CD4-positive, alpha-beta T cell treated with Interferon alpha-2 for 1 hour (primary cell): ENCODE data around the gene LDLRAD4.

Source experiments
- DNase-seq, 2 donors: peaks; one replicate each; pipeline ENCODE4 v3.0.0-alpha.2; 2020 to 2022

LDLRAD4 gene

DNA sequence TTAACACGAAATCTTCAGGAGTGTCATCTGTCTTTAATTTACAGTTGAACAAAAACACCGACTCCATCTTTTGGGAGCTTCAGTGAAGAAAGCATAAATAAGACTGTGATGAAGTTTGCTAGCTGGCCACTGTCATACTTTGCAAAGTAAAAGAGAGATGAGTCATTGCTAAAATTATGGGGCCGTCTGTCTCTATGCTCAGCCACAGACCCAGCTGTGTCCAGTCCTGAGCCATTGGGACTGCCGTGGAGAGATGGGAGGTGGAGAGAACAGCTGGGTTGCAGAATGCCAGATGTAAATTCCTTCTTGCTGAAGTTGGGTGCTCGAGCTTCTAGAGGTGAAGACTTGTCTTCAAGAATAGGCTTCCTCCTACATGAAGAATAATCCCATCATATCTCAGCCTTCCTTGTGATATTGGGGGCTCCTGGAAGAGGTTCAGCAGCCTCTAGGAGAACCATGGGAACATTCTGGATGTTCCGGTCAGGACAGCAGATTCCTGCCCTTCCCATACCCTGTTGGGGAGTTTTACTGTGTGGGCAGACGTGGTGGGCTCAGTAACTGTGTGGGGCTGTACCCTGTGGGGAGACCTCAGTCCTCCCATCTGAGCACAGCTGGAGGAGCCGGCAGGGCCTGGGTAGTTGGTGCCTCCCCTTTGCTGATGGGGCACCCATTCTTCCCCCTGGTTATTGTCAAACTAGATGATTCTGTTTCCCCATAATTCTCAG lies 71.1 kb downstream of the LDLRAD4 start:
- no peak for DNase-seq

DNA sequence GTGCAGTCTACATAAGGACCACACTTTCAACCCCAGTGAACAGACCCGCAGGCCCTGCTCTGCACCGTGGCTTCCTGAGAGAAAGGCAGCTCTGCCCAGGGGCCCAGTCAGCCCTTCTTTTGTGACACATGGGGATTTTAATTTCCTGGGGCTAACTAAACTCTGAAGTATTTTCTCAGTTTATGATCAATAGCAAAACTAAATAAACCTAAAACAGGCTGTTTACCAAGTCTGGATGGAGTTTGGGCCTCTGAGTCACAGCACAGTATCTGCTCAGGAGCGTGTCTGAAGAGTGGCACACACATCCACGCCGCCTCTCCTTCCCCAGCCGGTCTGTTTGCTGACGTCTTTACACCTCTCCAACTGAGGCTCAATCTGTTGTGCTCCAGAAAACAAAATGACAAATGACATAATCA lies 72.3 kb downstream of the LDLRAD4 start:
- no peak for DNase-seq

DNA sequence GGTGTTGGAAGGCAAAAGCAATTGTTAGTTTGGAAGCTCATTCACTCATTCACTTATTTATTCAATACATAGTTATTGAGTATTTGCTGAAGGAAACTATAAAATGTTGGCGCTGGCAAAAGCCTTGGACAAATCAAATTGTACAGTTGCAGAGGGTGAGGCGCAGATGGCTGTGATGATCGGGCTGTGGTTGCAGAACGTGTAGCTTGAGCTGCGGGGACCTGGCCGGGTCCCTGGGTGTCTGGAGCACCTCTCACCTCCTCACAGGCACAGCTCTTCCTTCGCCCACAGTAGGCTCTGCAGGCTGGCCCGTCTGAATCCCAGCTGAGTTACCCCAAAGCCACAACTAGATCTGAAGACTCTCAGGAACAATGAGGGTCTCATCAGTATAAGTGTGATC lies 72.7 kb downstream of the LDLRAD4 start:
- DNase-seq = no peak

DNA sequence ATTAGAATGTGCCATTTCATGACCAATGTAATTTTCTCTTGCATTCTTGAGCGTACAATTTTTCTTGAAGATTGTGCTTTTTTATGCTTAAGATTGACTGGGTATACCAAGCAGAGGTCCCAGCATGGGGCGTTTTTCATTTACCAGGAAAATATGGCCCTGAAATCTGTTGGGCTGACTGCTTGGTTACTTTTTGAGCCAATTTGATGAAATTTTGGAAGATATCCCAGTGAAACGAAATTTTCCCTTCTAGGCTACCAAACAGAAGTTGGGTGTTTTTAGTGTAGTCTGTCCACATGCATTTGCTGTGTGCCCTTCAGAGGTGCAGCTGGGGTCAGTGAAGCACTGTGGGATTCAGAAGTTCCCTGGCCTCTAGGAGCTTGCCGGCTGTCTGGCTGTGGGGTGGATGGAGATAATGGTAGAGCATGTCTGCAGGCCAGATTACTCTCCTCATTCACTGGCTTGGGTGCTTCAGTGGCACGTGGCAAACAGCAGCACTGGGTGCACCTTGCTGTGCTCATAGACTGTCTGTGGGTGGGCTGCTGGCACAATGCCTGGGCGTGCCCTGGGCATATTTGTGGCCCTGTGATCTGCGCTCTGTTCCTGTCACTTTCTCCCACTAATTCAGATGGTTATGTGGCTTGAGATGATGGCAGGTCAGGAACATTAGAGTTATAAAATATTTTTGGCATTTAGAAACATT lies 73.3 kb downstream of the LDLRAD4 start:
- no peak for DNase-seq

DNA sequence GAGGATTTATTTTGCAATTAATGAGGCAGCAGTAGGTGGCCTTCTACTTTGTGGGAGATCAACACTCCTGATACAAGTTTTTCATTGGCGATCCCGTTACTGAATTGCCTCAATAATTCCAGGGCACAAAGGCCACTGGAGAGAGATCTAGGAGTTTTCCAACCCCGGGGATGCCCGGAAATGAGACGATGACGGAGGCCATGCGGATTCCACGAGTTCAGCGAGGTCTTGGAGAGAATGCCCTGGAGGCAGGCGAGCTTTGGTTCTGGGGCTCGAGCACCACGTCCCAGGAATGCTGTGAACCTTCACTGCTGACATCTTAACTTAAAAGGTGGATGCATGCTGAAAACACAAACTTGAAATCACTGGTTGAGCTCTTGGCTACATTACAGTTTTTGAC lies 74.2 kb downstream of the LDLRAD4 start:
- DNase-seq = no peak

DNA sequence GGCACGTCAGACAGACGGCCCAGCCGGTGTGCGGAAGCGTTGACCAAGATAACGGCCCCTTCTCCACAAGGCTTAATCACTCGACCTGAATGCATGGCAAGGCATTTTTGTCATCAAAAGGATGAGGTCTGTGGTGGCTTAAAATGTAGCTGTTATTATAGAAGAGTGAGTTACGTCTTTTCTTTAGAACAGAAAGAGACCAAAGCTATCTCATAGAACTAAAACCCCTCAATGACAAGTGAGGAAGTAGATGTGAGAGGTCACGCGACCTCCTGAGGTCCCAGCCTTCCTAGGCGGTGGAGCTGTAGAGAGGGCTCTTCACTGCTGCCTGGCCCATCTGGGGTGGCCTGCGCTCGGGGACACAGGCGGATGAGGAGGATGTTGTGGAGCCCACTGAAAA lies 75.7 kb downstream of the LDLRAD4 start:
- no peak for DNase-seq

DNA sequence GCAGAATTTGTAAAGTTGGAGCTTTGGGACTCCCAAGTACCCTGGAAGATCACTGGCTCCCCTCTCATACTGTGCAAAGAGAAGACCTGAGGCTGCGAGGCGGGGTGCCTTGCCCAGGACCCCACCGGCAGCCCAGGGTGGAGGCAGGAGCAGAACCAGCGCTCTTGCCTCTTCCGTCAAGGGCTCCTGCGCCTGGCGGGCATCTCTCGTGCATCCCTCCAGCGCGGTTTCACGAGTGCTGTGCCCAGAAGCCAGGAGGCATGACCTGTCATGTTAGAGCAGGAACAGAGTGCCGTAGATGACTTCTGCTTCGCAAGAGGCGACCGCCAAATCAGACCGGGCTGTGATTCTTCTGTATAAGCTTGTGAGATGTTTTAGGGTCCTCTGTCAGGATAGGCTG lies 77.3 kb downstream of the LDLRAD4 start:
- no peak for DNase-seq

DNA sequence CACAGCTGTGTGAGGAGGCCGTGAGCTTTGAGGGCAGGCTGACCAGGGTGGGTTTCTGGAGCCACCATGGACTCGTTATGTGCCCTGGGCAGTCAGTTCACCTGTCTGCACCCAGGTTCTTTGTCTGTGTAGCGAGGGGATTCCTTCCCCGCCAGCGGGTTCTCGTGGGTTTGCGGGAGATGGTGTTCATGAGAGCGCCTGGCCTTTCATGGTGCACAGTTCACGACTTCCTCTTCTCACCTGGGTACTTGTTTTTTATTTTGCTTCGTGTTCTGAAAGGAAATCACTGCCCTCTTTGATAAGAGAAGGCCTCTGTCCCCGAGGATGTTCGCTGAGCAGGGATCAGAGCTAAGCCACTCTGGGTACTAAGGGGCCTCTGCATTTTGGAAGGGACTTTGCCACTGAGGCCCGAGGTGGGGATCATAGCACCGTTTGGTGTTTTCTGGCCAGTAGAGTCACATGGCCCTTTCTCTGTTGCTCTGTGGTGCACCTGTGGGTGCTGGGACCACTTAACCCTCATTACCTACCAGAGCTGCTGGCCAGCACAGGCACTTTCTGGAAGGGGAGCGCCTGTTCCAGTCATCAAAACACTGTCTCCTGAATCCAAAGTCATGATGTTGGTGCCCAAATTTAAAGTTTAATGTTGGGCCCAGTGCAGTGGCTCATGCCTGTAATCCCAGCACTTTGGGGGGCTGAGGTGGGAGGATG lies 78.5 kb downstream of the LDLRAD4 start:
- no peak for DNase-seq

DNA sequence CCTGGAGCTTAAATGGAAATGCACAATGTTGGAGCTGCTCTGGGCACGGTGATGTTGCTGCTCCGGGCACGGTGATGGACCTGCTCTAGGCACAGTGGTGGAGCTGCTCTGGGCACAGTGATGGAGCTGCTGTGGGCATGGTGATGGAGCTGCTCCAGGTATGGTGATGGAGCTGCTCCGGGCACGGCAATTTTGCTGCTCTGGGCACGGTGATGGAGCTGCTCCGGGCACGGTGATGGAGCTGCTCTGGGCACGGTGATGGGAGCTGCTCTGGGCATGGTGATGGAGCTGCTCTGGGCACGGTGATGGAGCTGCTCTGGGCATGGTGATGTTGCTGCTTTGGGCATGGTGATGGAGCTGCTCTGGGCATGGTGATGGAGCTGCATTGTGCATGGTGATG lies 79.7 kb downstream of the LDLRAD4 start:
- DNase-seq = no peak

DNA sequence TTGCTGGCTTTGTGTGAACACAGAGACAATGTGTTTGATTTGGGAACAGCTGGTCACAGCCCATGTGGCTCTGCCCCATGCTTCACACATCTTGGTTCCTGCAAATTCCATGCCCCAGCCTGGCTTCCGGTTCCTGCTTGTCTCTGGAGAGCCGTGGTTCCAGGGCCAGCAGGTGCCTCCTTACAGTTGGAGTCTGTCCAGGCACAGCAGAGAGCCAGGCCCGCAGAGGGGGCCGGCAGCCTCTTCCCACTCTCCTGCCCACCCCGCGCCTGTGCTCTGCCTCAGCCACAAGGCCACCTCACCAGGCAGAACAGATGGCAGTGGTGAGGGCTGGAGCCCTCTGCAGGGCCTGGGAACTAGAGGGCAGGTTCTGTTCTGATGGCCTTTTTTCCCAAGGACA lies 81.5 kb downstream of the LDLRAD4 start:
- DNase-seq = no peak

DNA sequence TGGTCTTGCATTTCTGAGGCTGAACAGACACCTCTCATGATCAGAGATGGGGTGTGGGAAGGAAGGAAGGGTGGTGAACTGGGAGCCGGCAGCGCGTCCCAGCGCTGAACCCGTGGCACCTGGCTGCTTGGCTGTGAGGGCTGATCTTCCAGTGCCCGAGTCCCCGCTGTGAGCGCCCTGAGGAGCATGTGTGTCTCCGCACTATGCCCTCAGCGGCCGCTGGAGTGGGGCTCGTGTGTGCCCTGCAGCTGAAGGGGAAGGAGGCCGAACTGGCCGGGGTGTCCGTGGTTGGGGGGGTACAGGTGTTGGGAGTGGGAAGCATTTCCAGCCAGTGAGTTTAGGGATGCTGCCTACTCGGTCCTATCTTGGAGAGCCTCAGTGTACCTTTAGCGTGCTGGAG lies 82.2 kb downstream of the LDLRAD4 start:
- no peak for DNase-seq

DNA sequence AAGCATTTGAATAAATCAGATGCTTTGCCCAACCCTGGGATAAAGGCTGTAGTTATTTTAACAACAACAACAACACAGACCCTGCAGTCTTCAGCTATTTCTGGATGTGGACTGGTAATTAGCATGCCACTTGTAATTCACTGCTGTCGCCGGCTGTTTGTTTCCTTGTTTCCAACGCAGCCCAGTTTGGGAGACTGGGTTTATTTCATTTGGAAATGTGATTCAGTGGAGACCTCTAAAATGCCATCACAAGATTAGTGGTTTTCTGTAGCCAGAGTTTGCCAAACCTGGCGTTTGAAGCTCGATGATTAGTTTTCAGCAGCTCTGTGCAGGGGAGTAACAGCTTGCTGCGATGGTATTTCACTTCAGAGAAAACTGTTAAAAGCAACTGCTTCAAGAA lies 83.5 kb downstream of the LDLRAD4 start:
- no peak for DNase-seq

DNA sequence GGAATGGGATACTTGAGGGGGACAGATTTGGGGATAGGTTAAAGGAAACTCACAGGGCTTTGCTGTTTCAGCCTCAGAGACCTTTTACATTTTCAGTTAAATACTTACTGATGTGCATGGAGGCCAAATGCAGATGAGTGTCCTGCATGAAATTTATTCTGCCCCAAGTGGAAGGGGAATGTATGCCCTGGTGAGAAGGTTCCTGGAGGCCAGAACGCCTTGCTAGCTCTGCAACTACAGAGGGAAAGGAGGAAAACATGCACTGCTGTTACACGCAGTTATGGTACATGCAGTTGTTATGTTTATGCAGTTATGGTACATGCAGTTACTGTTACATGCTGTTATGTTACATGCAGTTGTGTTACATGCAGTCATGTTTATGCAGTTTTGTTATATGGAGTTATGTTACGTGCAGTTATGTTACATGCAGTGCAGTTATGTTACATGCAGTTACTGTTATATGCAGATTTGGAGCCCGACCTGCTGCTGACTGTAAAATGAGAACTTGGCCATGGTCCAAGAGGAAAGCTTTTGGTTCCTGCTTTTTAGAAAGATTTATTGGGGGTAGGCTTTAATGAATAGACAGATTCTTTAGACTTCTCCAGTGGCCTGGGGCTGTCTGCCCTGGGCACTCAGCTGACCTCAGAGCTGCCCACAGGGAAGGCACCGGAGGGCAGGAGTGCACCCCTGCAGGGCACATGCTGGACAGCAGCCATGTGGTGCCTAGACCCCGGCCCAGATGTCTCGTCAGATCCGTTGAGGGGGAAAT lies 84.1 kb downstream of the LDLRAD4 start:
- DNase-seq = no peak

DNA sequence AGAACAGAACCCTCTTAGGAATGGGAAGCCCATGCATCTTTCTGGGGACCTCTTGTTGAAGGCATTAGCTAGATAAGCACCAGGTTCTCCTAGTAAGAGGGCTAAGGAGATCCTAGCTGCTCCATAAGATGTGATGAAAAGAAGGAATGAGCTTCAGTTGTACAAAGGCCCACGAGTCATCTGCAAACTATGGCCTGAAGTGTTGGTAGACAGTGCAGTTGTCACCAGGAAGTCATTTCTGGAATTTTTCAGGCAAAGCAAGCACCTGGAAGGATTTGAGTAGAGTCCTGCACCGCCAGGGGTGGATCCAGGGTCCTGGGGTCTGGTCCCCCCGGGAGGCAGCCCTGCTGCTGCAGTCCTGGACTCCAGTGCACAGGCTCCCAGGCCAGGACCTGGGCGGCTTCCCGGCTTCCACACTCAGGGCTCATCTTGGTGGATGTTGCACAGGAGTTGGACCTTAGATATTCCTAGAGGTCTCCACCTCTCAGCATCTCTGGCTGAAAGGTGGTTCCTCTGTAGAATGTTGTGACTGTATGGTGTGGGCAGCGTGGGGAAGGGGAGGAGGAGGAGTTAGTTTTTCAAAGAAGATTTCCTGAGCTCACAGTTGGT lies 85.3 kb downstream of the LDLRAD4 start:
- no peak for DNase-seq

DNA sequence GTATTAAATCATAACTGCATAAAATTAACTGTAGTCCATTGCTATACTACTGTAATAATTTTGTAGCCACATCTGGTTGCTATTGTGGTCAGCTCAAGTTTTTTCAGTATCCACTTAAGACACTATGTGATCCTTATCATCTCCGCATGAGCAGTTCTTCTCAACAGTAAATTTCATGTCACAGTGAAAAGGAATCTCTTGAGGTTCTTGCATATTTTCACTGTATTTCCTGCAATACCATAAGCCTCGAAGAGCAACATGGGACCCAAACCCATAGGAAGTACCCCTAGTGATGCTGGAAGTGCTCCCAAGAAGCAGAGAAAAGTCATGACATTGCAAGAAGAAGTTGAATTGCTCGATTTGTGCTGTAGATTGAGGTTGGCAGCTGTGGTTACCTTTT lies 86.7 kb downstream of the LDLRAD4 start:
- no peak for DNase-seq

DNA sequence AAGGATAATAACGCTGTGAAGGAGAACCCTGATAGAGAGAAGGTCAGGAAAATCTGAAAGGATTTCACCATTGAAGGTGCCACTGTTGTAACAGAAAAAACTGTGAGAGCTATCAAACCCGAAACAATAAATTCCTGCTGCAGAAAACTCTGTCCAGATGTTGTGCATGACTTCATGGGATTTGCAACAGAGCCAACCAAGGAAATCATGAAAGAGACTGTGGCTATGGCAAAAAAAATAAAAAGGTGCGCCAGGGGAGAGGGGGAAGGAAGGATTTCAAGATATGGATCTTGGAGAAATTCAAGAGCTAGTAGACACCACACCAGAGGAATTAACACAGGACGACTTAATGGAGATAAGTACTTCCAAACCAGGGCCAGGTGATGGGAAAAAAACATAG lies 88.0 kb downstream of the LDLRAD4 start:
- DNase-seq = no peak

DNA sequence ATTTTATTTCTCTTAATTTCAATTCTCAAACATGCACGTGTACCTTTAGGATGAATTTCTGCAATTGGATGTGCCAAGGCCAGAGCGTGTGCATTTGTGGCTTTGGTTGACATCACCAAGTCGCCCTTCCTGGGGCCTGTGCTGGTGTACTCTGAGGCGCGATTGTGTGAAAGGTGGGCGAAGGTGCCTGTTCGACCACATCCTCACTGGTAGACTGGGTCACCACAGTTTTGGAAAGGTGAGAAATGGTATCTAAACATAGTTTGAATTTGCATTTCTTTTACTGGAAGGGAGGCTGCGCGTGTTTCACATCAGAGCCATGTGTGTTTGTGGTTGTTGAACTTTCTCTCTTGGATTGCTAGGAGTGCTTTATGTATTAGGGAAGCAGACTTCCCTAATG lies 89.8 kb downstream of the LDLRAD4 start:
- no peak for DNase-seq

DNA sequence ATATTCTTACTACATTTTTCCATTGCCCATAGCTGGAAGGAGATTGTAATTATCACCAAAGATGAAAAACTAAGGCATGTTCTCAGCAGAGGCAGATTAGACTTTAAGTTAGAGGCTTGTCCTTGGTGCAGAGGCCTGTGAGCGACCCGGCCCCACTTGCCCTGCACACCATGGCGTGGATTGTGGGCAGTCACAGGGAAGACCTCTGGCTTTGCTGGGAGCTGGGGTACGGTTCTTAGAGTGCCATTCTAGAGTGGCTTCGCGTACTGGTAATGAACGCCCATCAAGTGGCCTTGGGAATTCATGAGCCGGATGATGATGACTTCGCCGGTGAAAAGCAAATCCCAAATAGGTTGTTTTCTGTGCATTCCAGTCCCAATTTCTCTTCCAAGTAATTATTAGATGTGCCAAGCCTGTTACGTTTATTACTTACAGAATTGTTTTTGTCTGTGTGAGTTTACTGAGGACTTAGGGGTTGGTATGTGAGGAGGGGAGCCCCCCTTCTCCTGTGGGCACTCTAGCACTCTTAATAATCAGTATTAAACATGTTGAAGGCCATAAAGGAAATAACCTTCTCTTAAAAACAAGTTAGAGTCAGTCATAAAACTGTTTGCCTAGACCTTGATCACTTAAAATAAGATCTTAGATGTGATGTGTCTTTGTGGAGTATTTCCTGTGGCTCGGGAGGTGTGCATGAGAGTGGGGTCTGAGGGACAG lies 90.6 kb downstream of the LDLRAD4 start:
- DNase-seq = no peak

DNA sequence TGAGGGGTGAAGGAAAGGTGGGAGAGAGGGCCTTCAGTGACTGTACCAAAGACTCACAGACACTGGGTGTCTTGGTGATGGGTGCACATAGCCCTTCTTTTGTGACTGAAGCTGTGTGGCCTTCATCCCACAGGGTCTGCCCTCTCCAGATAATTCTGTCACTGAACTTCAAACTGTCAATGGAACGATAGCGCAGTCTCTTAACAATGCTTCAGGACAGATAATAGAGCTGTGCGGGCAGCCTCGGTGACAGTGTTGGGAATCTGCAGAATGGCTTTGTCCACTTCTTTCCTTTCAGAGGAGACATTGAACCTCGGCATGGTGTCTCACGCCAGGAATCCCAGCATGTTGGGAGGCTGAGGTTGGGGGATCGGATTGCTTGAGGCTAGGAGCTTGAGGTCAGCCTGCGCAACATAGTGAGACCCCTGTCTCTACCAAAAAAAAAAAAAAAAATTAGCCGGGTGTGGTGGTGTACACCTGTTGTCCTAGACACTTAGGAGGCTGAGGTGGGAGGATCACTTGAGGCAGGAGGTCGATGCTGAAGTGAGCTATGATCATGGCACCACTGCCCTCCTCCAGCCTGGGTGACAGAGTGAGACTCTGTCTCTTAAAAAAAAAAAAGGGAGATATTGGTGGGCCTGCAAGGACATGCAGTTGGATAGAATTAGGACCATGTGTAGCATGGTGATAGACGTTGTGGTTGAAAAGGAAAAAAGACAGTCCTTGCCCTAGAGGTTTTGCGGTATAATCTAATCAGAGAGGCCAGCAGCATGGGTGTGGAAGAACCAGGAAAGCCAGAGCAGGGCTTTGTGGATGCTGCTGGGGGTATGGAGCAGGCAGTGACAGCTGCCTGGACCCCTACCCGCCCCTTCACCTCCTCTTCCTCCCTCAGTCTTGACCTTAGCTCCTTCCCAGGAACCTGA lies 91.4 kb downstream of the LDLRAD4 start:
- no peak for DNase-seq

DNA sequence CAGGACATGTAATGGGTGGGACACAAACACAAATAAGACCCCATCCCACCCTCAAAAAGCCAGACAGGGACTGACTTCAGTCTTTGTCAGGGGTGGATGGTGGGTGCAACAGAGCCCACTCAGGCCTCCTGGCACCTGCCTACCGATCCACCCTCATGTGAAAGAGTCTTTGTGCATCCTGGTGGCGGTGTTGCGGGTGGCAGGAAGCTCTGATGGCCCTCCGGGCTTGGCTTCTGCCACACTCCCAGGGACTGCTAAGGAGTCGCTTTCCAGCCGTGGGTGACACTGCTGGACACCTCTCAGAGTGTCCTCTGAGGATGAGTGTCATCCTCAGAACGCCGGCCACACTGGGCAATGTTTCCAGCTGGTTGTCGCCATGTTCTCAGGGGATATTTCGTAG lies 92.6 kb downstream of the LDLRAD4 start:
- no peak for DNase-seq

DNA sequence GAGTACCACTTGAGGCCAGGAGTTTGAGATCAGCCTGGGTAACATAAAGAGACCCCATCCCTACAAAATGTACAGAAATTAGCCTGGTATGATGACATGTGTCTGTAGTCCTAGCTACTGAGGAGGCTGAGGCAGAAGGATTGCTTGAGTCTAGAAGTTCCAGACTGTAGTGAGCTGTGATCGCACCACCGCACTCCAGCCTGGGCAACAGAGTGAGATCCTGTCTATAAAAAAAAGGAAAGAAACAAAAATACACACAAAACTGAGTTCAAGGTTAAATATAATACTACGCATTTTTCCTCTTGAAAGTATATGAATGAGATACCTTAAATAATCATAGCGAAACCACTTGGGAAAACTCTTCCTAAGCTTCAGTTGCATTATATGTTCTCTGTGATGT lies 94.0 kb downstream of the LDLRAD4 start:
- no peak for DNase-seq
